OCI-LY3 (cell line): ENCODE results near the gene SFMBT1.

Experiments used
- CTCF ChIP-seq: fragments of 200-600, 300-600 bp; sonication (generic); IDR thresholded peaks from 2 replicates; pipeline ENCODE4 v1.5.1; 2014; ENCODE audit warnings: antibody characterized with exemption, low read length, low read depth
- EZH2phosphoT487 ChIP-seq: fragments of 200-600 bp; shearing (Covaris generic); IDR thresholded peaks from 2 replicates; pipeline ENCODE4 v1.6.1; 2018; ENCODE audit warnings: antibody characterized with exemption, mixed run types, low read depth

GRCh38 chr3:53069422-53070068, 23.7 kb upstream of the SFMBT1 start:
- TF ChIP-seq CTCF (no peak), EZH2phosphoT487 (no peak)
